GM18502 (cell line): ENCODE data around the gene NRN1L.
"Not testable (repeated sequence)": the region's sequence is repeated elsewhere in the genome, so short reads cannot be mapped to it uniquely, and the experiment has no call there.

Experiments used
- ATAC-seq: cut with Tn5 transposase; IDR thresholded peaks from one replicate; pipeline ENCODE4 v1.9.1; 2021; ENCODE audit warnings: mild to moderate bottlenecking; ENCODE audit not compliant: unreplicated experiment, poor library complexity

The NRN1L gene

DNA sequence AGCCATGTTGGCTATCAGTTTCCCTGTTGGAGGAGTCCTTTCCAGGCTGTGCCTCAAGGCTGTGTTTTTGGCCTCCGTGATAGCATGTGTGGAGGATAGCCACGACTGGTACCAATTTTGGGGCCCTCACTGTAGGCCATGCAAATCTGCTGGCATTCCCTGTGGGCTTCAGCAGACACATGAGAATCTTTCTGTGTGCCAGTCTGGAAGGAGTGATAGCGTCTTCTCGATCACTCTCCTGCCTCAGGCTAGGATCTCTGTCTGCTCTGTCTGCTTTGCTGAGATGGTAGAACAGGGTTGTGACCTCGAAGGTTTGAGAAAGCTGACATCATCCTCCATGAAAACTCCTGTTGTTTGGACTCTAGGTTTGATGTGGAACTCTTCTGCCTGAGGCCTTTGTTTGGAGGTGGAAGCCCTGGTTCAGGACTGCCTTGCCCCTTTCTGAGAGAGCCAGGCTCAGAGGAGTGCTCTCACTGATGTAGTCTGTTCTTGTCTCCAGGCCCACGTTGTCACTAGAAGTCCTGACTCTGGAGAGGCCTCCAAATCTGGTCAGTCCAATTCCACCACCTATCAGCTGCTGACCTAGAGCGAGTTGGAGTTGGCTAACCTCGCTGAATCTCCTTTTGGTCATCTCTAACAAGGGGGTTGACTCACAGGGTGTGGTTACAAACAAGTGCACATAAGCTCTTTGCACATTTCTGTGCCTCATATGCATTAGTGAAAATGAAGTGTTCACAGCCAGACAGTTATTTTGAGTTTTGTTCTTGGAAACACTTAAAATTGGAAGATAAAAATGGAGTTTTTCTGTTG lies 23.9 kb upstream of the NRN1L start:
- ATAC-seq, result no peak

DNA sequence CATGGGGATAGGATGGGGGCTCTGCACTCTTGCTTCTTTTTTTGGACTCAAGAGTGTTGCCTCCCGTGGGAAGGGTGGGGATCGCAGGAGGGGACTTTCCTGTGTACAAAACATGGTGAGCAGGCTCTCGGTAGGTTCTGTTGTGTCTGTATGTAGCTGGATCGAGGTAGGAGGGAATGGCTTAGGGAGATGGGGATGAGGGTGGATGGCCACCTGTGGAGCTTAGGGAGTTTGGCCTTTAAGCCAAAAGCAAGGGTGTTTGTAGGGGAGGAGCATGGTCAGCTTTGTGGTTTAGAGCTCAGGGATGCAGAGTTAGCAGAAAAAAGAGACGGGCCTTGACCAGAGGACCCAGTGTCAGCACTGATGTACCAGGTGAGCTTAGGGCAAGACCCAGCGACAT lies 22.8 kb upstream of the NRN1L start:
- ATAC-seq, result no peak

GRCh38 chr16:67862623-67863583 lies 21.8 kb upstream of the NRN1L start:
- no peak for ATAC-seq

GRCh38 chr16:67864044-67864443 lies 20.6 kb upstream of the NRN1L start:
- not testable (repeated sequence) for ATAC-seq

GRCh38 chr16:67864594-67864993 lies 20.1 kb upstream of the NRN1L start:
- no peak for ATAC-seq

GRCh38 chr16:67865318-67865717 lies 19.4 kb upstream of the NRN1L start:
- ATAC-seq, result no peak

- ATAC-seq, result no peak
Observed at GRCh38 chr16:67868290-67868689, 16.4 kb upstream of the NRN1L start.

DNA sequence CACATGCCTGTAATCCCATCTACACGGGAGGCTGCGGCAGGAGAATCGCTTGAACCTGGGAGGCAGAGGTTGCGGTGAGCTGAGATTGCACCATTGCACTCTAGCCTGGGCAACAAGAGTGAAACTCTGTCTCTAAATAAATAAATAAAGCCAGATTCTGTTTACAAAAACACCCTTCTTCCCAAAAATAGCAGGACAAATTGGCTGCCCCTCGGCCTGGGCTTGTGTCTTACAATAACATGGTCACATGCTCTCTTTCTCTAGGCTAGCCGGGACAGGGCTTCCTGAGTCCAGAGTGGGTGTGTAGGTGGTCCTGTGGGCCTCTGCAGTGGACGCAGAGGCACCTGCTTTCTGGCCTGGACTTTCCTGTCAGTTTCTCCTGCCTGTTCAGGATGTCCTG lies 15.0 kb upstream of the NRN1L start:
- ATAC-seq, result no peak

DNA sequence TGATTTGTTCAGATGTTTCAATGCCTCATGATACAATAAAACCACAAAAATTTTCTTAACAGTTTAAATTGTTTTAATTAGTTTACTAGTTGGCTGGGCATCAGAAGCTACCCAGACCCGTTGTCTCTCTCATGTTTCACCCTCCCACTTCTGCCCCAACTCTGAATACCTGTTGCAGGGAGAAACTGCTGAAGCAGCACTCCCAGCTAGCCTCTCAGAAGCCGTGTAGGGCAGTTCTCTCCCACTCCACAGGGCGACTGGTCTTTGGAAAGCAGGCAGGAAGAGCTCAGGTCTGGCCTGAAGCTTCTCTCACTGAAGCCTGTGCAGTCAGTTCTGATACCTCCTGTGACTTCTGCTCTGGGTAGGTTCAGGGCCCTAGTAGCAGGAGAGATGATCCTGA lies 13.4 kb upstream of the NRN1L start:
- no peak for ATAC-seq

DNA sequence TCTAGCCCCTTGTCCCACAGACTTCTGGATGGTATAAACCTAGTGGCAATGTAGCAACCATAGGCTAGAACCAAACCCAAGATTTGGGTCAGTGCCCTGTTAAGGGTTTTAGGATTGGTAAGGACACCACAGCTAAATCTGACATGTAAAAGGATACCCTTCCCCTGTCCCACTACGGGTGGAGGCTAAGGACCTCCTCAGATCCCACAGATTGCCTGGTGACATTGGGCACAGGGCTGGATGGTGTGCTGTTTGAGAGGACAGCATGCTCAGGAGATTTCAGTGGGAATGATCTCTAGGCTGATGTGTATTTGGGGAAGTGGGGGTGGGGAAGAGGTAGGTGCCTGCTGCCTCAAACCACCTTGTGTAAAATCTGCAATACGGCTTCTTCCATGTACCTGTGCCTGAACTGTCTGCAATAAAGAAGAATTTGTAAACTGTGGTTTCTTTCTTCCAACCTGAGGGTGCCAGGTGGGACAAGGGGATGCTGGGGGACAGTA lies 12.5 kb upstream of the NRN1L start:
- ATAC-seq, result no peak

GRCh38 chr16:67872631-67873434 lies 11.9 kb upstream of the NRN1L start, which contains the start of gene EDC4:
Gene EDC4, plus strand, starts transcription at chr16:67873052. Its CDS starts 210 bp downstream, at chr16:67873262.
- ATAC-seq, result peak; percentile 82

DNA sequence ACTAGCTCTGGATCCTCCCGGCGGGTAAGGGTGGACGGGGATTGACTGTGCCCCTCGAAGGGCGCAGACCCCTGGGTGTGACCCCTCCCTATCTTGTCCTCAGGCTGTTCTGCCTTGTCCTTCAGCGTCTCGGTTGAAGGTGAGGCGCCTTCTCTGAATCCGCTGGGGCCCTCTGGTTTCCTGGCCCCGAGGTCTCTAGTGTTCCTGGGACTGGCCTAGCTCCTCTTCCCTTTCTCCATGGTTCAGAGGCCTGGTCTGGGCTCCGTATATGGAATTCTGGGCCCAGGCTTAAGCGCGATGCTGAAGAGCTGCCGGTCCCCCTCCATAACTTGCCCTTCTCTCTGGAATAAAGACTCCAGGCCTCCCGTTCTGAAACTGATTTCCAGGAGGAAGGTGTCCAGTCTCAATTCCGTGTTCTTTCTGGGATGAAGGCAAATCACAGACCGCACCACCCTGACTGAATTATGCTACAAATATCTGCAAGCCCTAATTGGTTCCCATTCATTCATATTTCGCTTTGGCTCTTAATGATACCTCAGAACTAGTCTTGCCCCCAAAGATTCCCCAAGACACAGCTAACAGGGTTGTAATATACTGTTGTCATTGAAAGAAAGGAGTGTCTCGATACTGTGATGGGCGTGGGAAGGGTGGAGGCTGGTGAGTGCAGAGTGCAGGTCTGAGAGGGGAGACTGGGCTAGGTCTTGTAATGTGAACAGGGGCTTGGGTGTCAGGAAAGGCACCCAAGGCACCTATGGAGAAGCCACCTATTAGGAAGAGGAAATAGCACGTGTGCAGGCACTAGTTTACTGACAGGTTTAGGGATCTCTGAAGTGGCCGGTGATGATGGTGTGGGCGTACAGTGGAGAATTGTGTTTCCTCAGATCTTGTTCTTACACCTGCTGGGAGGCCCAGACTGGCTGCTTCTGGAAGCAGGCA lies 11.0 kb upstream of the NRN1L start:
- peak; percentile 3 for ATAC-seq

GRCh38 chr16:67874372-67874771 lies 10.3 kb upstream of the NRN1L start:
- ATAC-seq, result no peak

DNA sequence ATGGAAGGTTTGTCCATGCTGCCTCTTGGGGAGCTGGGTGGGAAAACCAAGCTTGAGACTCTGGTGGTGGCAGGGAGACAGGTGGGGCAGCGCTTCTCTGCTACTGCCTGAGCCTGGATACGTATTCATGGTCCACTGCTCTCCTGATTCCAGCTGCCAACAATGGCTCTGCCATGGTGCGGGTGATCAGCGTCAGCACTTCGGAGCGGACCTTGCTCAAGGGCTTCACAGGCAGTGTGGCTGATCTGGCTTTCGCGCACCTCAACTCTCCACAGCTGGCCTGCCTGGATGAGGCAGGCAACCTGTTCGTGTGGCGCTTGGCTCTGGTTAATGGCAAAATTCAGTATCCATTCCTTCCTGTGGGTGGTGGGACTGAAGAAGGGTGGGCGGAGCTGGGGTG lies 7.6 kb upstream of the NRN1L start:
- ATAC-seq, result no peak

DNA sequence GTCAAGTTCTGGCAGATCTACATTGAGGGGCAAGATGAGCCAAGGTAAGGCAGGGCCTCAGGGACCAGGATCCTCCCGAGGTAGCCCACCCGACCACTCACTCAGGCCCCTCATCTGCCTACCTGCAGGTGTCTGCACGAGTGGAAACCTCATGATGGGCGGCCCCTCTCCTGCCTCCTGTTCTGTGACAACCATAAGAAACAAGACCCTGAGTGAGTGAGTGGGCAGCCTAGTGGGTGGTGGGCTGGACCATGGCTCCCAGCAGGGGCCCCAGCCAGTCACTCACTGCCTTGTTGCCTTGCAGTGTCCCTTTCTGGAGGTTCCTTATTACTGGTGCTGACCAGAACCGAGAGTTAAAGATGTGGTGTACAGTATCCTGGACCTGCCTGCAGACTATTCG lies 6.5 kb upstream of the NRN1L start:
- ATAC-seq, result no peak

- no peak for ATAC-seq
Observed at GRCh38 chr16:67878846-67879245, 5.8 kb upstream of the NRN1L start.

DNA sequence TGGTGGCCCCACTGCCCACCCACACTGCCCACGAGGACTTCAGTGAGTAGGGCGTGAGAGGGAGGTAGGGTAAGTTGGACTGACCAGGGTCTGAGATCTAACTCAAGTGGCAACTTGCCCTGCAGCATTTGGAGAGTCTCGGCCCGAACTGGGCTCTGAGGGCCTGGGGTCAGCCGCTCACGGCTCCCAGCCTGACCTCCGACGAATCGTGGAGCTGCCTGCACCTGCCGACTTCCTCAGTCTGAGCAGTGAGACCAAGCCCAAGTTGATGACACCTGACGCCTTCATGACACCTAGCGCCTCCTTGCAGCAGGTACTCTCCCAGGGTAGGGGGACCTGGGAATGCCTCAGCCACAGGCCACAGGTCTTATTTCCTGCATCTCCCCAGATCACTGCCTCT lies 5.2 kb upstream of the NRN1L start:
- ATAC-seq, result no peak

DNA sequence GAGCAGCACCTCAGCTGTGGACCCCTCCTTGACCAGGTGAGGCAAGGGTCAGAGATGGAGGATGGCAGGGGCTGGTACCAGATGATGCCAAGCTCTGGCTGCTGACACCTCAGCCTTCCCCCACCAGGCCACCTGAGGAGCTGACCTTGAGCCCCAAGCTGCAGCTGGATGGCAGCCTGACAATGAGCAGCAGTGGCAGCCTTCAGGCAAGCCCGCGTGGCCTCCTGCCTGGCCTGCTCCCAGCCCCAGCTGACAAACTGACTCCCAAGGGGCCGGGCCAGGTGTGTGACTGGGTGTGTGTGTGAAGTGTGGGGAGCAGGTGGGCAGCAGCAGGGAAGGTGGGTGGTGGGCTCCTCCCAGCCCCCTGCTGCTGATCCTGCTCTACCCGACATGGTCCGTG lies 4.7 kb upstream of the NRN1L start:
- no peak for ATAC-seq

- no peak for ATAC-seq
Observed at GRCh38 chr16:67880584-67880983, 4.1 kb upstream of the NRN1L start.
